GM12878 (cell line): ENCODE measurements around the gene ASIC5. TPM values are rescaled to one million over a fixed set of nuclear protein-coding genes. Genes with fewer than 3 reads are reported as not detected.

Experiments
- ATAC-seq: fragments of 200-7000 bp; cut with Tn5 transposase; 3 replicates; pipeline ENCODE4 v1.9.1; 2020; ENCODE audit warnings: mild to moderate bottlenecking, moderate library complexity
- BruUV-seq: library from RNA; stranded (reverse); fragments of 400-500 nt; replicated peaks from 2 replicates; lab custom pipeline; 2021; lab: Mats Ljungman, UMichigan
- CTCF ChIA-PET: fragments of 300-600 bp; sonication (Branson Sonifier 250); formaldehyde crosslinking; extraction: SDS; loops from one replicate; lab custom pipeline; 2021; ENCODE audit warnings: inconsistent platforms; lab: Yijun Ruan, JAX
- POLR2A ChIA-PET: fragments of 350-600 bp; formaldehyde crosslinking; extraction: SDS; loops from one replicate; lab custom pipeline; 2021; ENCODE audit warnings: inconsistent platforms; lab: Charles Lee
- RAD21 ChIA-PET: fragments of 300-600 bp; sonication (Branson Sonifier 250); formaldehyde crosslinking; loops from one replicate; lab custom pipeline; 2023; ENCODE audit warnings: antibody characterized with exemption; ENCODE audit not compliant: unreplicated experiment; lab: Charles Lee
- SMC1A ChIA-PET: fragments of 300-600 bp; sonication (Branson Sonifier 250); formaldehyde crosslinking; loops from one replicate; lab custom pipeline; 2023; ENCODE audit not compliant: unreplicated experiment, uncharacterized antibody; lab: Charles Lee
- DNase-seq: peaks from one replicate; pipeline ENCODE4 v3.0.0-alpha.2; 2011; ENCODE audit warnings: low read depth, low spot score
- FAIRE-seq: peaks from 3 replicates; lab custom pipeline; 2011; peaks lifted over from hg19 to GRCh38; lab: Jason Lieb, UNC
- H2AFZ ChIP-seq: 2 replicates; pipeline ENCODE4 v1.6.0; 2011; ENCODE audit warnings: low read depth, low read length, control low read depth; ENCODE audit not compliant: control insufficient read depth
- H3K27ac ChIP-seq: 2 replicates; pipeline ENCODE4 v1.5.1; 2011; ENCODE audit warnings: control low read depth; ENCODE audit not compliant: control insufficient read depth, insufficient read depth
- H3K27me3 ChIP-seq, 2 experiments: replicated peaks in 1 of 2; 2 replicates each; pipeline versions ENCODE4 v1.6.0 to v1.6.1; 2011; ENCODE audit warnings: low read length in 1 of 2; ENCODE audit not compliant: control insufficient read depth in 2 of 2, insufficient read depth in 2 of 2
- H3K36me3 ChIP-seq, 2 experiments: 2 replicates each; pipeline ENCODE4 v1.5.1; 2011; ENCODE audit warnings: low read length in 1 of 2; ENCODE audit not compliant: control insufficient read depth in 2 of 2, insufficient read depth in 2 of 2
- H3K4me1 ChIP-seq: 2 replicates; pipeline ENCODE4 v1.6.1; 2011; ENCODE audit warnings: mild to moderate bottlenecking, low read length, moderate library complexity, mixed read lengths; ENCODE audit not compliant: control insufficient read depth, insufficient read depth
- H3K4me2 ChIP-seq: 2 replicates; pipeline ENCODE4 v1.6.0; 2011; ENCODE audit warnings: control low read depth; ENCODE audit not compliant: control insufficient read depth, insufficient read depth
- H3K4me3 ChIP-seq: fragments of 200-600 bp; sonication (generic); 2 replicates; pipeline ENCODE4 v1.5.1; 2016
- H3K79me2 ChIP-seq: 2 replicates; pipeline ENCODE4 v1.6.0; 2011; ENCODE audit warnings: low read length; ENCODE audit not compliant: control insufficient read depth, insufficient read depth
- H3K9ac ChIP-seq: 2 replicates; pipeline ENCODE4 v1.8.0; 2011; ENCODE audit warnings: low read length, control low read depth, mixed read lengths; ENCODE audit not compliant: control insufficient read depth, insufficient read depth
- H3K9me3 ChIP-seq: replicated peaks from 3 replicates; pipeline ENCODE4 v1.5.1; 2011; ENCODE audit warnings: mild to moderate bottlenecking, low read length; ENCODE audit not compliant: control insufficient read depth, insufficient read depth
- H4K20me1 ChIP-seq: 2 replicates; pipeline ENCODE4 v1.6.0; 2011; ENCODE audit not compliant: control insufficient read depth, insufficient read depth
- CREB1 ChIP-seq: IDR thresholded peaks from 2 replicates; pipeline ENCODE4 v1.6.1; 2012; ENCODE audit warnings: low read depth, mild to moderate bottlenecking, inconsistent platforms
- IKZF1 ChIP-seq: fragments of 450-650 bp; conservative IDR thresholded peaks from 2 replicates; pipeline ENCODE4 v1.6.1; 2017; ENCODE audit warnings: antibody characterized with exemption, mild to moderate bottlenecking
- PRDM15 ChIP-seq: fragments of 450-650 bp; formaldehyde crosslinking; IDR thresholded peaks from 2 replicates; pipeline ENCODE4 v1.4.0; 2020; ENCODE audit warnings: mild to moderate bottlenecking, moderate library complexity
- RBBP5 ChIP-seq: fragments of 200-600 bp; sonication (generic); conservative IDR thresholded peaks from 2 replicates; pipeline ENCODE4 v1.6.1; 2016
- WGBS: methylation state at CpG from one replicate; pipeline ENCODE4 v1.1.6; 2016; ENCODE audit warnings: low lambda C conversion rate; ENCODE audit not compliant: insufficient replicate concordance, insufficient coverage; ENCODE audit errors: missing lambda C conversion rate; 5-methylcytosine and 5-hydroxymethylcytosine counted together
- in situ Hi-C: fragments of 300-500 bp; cut with MboI; formaldehyde crosslinking; loops from 9 replicates; pipeline ENCODE4 v1.14.3; 2018; ENCODE audit warnings: mixed read lengths
- intact Hi-C: fragments of 100-400 bp; cut with micrococcal nuclease; formaldehyde crosslinking; loops from one replicate; pipeline ENCODE4 v1.14.2; 2022; ENCODE audit not compliant: unreplicated experiment
- polyA plus RNA-seq, 11 experiments: library from polyadenylated mRNA; depleted of rRNA in 4 of 11; unstranded in 6 of 11; stranded (reverse) in 5 of 11; fragments of >200 nt; fragmentation: Nextera tagmentation in 4 of 11; fragmentation: Illumina TruSeq in 1 of 11; extraction: Ambion mirVana in 4 of 11; extraction: Trizol in 1 of 11; gene quantifications; 1 replicate in 1 of 11; 2 replicates in 10 of 11; pipeline versions ENCODE4 v1.2.1 to v1.2.3, GENCODE V29; 2011 to 2016; ENCODE audit warnings: inconsistent platforms in 2 of 11, missing spikeins in 2 of 11, low read depth in 1 of 11
- total RNA-seq, 4 experiments: library from RNA; depleted of rRNA in 3 of 4; stranded (reverse); fragments of >200 nt in 3 of 4; fragmentation: Illumina TruSeq in 1 of 4; extraction: Trizol in 1 of 4; gene quantifications; 2 replicates each; pipeline versions ENCODE4 v1.2.1 to v1.2.3, GENCODE V29; 2013 to 2021

The ASIC5 gene
- total and polyA plus RNA-seq, 10 of the 15 experiments (the other 5 are each of a cell fraction or from before 2014, with no cell fraction given): not detected

- no peak overlapping the region for H3K4me2 ChIP-seq
- H3K9ac ChIP-seq: no peak overlapping the region
- H4K20me1 ChIP-seq: no peaks in the 10 kb centered on the region
- no peaks in the 10 kb centered on the region for H3K9me3 ChIP-seq
- ATAC-seq (peak; percentile 65), DNase-seq (no peak), FAIRE-seq (no peak)
- no peak overlapping the region for H3K27ac ChIP-seq
- no peaks in the 10 kb centered on the region for H3K27me3 ChIP-seq
- BruUV-seq: no TSS peak
- SMC1A ChIA-PET: interaction anchor here (0.7 to 2.0 kb wide), 7 partner anchors 9 to 98 kb away, joined by 3 to 8 read pairs (median 4); partner anchors contain the start of gene CTSO
- in situ Hi-C loops: no loop called here
- no peaks in the 10 kb centered on the region for H3K79me2 ChIP-seq
- intact Hi-C loops: no loop called here
- no peak overlapping the region for H2AFZ ChIP-seq
- H3K4me3 ChIP-seq: no peak overlapping the region
- TF ChIP-seq IKZF1 (0 out of 2 replicates have a peak, but pooled peaks have one; percentile 29), CREB1 (no peak), PRDM15 (no peak), RBBP5 (no peak)
- 7% methylated on average over 6 of the region's 6 CpGs for WGBS
- RAD21 ChIA-PET: interaction anchor here (0.7 kb wide), 1 partner anchor 1105 kb away, joined by 3 read pairs; no protein-coding TSS in a partner anchor
- no peaks in the 10 kb centered on the region for H3K36me3 ChIP-seq
- H3K4me1 ChIP-seq: no peaks in the 10 kb centered on the region
- CTCF ChIA-PET: interaction anchor here (1.6 kb wide), 1 partner anchor 411 kb away, joined by 5 read pairs; no protein-coding TSS in a partner anchor
- POLR2A ChIA-PET: interaction anchor here (1.2 kb wide), 1 partner anchor 26 kb away, joined by 3 read pairs; no protein-coding TSS in a partner anchor
These were observed 11.4 kb downstream of the ASIC5 start for GRCh38 chr4:155854582-155855226.
